SIG-M5 (cell line): ENCODE data around the gene ARL4A.
"Not testable (repeated sequence)": the region's sequence is repeated elsewhere in the genome, so short reads cannot be mapped to it uniquely, and the experiment has no call there.

Experiments
- DNase-seq: peaks from one replicate; lab custom pipeline; 2025; lab: John Stamatoyannopoulos, UW

Gene ARL4A

DNA sequence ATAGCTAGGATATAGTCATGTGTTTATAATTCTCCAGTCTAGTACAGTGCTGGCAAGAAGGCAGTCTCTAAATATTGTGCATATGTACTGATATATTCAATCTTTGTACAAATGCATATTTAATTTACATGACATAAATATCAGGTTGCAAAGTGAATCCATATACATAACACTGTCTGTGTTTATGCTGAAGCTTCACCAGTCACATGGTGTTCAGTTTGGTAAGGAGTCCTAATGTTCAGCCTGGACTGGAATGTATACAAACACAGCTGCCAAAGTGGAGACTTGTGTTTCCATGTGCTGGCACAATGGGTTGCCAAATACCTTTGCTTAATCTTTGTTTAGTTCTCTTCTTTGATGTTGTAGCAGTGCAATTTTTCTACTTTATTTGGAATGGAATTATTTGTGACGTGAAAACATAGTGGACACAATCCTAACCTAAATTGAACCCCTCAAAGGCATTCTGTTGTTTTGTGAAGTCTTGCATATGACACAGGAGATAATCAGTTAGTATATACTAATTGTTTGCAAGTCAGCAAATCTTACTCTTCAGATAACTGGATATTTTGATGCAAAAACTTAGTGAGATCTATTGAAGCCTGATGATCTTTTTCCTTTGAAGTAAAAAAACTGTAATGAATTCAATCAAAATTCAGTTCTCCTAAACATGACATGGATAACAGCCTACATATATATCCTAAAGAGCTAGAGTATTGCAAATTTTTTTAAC lies 17.3 kb upstream of the ARL4A start:
- DNase-seq: no peak

- DNase-seq: peak; percentile 3
Observed at GRCh38 chr7:12670743-12671520, 16.5 kb upstream of the ARL4A start.

- DNase-seq: not testable (repeated sequence)
Observed at GRCh38 chr7:12673436-12673835, 14.0 kb upstream of the ARL4A start.

DNA sequence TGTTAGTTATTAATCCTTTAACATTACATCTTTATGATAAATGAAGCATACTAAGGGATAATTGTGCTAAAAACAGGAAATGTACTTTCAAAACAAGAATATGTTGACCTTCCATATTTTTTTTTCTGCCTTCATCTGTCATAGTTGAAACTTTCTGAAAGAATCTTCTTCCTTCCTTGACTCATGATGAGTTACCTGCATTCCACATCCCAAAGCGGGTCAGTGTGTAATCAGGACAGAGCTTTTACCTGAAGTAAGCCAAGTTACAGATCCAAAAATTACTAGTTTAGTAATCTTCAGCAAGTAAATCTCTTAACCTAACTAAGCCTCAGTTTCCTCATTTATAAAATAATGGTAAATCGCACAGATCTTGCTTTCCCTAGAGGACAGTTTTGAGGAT lies 13.4 kb upstream of the ARL4A start:
- no peak for DNase-seq

DNA sequence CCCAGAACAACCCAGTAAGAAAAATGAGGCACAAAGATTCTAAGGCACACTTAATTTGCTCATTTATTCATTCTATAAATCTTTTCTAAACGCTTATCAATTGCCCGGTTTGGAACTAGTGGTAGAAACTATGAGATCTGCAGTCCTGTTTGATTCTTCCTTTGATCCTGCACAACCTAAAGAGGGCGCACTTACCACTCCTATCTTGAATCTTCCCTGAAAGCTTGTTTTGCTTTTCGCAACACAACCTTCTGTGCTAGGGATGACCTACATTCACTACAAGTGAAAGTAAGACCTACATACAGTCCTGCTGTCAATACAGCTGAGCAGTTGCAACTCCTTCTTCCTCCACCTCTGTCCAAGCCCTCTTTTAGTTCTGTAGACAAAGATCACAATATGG lies 12.6 kb upstream of the ARL4A start:
- no peak for DNase-seq

DNA sequence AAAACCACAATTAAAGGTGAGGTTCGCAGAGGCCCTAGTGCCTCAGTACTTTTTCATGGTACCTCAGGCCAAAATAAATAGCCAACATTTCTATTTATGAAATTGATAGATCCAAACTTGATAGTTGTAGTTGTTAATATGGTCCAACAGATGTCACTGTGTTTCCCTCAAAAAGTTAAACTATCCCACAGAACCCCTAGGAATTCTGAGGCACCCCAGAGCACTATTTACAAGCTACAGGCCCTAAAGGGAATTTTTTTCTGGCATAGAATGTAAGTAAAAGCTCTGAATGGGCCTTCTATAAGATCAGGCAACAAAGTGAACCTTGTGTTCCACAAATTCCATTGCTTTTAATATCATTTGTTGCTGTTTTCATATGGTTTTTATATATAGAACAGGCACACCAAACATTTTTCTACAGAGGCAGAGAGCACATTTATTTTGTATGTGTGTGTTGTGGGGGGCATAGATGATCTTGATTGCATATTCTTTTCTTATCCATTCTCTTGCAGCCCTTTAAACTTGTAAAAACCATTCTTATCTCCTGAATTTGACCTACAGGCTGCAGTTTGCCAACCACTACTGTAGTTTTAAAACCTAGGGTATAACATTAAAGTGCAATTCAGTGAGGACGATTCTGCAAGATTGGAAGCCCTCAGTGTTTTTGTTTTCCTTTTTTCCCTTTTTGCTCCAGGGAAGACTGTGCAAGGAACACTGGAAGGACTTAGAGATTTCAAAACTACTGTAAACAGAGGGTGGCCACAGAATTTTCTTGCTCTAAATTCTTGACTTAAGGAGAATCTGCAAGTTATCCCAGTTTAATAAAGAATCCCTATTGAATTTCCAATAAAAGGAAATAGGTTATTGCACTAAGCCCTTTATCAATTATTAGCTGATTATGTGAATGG lies 3.5 kb upstream of the ARL4A start:
- DNase-seq: no peak

- DNase-seq: no peak
Observed at GRCh38 chr7:12684733-12685132, 2.7 kb upstream of the ARL4A start.

DNA sequence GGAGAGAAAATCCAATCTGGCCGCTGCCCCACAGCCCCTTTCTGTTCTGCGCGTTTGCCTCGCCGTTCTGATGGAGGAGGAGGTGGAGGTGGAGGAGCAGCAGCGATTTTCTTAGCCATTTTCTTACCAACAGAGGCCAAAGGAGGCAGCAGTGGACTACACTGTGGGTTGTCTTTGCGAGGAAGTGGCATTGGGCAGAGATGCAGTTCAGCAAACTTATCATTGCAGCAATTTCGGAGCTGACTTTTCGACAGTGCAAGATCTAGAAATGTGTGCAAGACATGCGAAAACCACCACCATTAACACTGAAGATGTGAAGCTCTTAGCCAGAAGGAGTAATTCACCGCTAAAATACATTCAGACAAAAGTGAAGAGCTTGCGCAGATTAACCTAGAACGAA lies 1.9 kb upstream of the ARL4A start:
- DNase-seq: no peak

DNA sequence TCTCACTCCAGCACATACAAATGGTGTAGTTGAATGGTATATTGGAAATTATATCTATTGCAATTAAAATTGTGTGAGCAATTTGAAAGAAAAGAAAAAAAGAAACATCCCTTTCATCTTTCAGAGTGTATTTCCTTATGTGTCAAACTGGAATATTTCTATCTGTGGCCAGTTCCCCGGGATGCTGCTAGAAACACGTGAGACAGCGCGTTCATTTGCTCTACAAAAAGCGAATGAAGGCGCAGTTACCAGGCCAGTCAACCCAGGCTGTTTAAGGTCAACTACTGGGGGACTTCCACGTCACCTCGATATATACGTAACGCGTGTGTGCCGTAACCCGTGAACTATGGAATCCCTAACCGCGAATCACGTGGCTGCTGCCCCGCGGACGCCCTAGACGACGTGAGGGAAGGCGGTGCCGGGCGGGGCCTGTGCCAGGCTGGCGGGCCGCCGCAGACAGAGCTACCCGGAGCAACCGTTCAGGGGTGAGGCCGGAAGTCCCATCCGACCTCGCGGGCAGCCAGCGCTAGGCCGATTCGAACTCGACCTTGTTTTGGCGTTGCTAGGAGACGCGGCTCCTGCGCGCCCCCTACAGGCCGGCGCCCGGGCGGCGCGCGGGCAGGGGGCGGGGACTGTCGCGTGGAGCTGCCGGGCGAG lies 1.1 kb upstream of the ARL4A start:
- peak; percentile 69 for DNase-seq

DNA sequence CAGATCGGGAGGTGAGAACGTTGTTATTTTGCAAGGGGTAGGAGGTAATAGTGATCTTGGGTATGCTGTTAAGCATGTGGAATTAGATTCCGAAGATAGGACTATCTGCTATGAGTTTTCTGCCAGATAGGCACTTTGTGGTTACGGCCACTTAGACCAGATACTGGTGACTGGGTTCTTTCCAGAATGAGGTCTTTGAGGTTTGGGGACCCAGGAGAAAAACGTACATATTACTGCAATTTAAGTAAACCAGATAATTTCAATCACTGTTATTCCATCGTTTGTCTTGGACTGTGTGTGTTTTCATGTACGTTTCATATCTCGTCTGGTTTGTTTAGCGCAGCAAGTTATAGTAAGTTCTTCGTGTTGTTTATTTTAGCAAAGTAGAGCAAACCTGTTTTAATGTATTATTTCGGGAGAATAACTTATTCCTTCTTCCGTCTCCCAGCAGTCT lies 312 bp downstream of the ARL4A start:
- no peak for DNase-seq

DNA sequence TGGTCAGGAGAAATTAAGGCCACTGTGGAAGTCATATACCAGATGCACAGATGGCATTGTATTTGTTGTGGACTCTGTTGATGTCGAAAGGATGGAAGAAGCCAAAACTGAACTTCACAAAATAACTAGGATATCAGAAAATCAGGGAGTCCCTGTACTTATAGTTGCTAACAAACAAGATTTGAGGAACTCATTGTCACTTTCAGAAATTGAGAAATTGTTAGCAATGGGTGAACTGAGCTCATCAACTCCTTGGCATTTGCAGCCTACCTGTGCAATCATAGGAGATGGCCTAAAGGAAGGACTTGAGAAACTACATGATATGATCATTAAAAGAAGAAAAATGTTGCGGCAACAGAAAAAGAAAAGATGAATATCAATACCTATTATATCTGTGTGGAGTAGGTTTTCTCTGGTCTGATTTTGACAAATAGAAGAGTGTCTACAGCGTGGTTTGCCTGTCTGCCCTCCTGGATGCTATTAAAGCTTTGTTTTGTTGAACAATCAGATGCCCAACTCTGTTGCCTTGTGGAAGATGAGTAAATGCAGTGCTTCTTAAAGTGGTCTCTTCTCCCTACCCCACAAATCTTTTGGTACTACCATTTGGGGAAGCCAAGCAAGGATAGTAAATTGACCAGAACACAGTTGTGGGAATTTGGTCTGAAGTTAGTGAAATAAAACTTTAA lies 1.2 kb downstream of the ARL4A start:
- DNase-seq: not testable (repeated sequence)

- no peak for DNase-seq
Observed at GRCh38 chr7:12689451-12689850, 2.0 kb downstream of the ARL4A start.

DNA sequence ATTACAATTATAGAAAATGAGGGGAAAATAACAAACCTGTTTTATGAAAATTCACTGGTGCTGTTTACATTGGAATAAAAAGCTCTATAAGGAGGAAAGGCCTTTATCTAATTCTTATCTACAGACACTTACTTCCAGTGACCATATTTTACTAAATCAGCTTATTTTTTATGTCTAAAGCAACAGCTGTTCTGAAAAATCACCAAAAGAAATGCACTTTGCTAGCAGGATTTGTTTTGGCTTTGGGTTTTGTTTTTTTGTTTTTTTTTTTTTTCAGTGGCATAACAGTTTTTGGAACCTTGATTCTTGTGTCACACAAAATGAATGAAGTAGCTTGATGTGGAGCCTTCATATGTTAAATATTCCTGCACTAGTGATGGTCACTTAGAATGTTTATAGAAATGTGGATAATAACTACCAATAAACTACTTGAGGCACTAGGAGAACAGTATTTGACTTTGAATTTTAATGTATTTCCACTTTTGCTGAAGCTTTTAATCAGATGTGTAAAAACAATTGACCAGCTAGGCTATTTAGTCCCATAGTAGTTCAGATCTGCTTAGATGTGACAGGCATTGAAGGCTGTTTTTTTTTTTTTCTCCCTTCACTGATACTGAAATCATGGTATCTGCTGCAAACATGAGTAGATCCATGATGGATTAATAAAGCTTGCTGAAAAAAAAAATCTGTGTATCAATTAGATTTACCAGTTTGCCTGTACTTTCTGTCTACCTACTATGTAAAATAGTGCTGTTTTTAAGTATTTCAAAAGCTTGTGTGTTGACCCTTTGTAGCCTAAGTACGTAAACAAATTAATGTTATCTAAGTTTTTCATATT lies 2.8 kb downstream of the ARL4A start:
- no peak for DNase-seq

DNA sequence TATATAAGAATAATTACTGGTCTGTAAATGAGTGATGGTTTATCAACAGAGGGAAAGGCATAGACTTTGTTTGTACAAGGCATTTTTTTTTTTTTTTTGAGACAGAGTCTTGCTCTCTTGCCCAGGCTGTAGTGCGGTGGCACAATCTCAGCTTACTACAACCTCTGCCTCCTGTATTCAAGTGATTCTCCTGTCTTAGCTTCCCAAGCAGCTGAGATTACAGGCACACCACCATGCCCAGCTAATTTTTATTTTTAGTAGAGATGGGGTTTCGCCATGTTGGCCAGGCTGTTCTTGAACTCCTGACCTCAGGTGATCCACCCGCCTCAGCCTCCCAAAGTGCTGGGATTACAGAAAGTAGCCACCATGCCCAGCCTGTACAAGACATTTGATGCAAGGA lies 4.0 kb downstream of the ARL4A start:
- not testable (repeated sequence) for DNase-seq

GRCh38 chr7:12692035-12692434 lies 4.6 kb downstream of the ARL4A start:
- no peak for DNase-seq

DNA sequence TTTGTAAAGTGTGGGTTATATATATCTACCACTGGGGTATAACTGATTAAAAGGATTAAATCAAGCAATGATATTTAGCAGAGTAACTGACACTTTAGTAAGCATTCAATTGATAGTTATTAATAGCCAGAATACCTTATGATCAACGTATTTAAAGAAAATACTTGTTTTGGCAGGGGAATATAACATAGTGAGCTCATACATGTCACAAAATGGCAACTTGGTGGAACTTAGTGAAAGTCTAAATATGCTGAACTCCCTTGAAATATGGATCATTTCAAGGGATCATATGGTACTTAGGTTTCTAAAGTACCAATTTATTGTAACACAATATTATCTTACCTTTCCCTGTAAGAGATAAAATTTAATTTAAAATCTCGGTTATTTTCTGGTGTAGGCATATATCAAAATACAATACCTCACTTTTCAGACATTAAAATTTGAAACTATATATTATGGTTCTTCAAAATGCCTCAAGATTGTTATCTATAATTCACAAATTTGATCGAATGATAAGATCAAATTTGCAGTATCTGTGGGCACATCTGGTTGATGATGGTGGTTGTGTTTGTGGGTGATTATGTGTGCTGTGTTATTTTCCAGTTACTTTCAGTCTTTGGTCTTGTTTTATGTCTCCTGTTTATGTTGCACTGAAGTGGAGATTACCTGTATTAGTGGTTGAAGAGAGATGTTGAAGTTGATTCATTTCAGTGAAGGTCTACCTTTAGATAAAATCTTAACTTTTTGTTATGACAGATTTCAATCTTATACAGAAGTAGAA lies 5.2 kb downstream of the ARL4A start:
- no peak for DNase-seq

GRCh38 chr7:12694817-12695216 lies 7.4 kb downstream of the ARL4A start:
- no peak for DNase-seq

DNA sequence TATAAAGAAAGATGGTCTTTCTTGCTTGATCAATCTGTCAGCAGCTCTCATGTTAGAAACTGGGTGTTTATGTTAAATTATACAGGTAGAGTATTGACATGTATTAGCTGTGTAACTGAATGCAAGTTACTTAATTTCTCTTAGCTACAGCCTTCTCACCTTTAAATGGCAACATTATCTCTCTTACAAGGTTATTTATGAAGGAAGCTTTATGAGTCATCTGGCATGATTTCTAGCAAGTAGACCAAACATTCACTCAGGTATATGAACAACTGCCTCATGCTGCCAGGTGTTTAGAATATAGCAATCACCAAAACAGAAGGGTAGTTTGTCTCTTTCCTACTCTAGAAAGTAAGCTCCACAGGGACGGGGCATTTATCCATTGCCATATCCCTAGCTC lies 8.5 kb downstream of the ARL4A start:
- no peak for DNase-seq

- DNase-seq: no peak
Observed at GRCh38 chr7:12699299-12699698, 11.9 kb downstream of the ARL4A start.

DNA sequence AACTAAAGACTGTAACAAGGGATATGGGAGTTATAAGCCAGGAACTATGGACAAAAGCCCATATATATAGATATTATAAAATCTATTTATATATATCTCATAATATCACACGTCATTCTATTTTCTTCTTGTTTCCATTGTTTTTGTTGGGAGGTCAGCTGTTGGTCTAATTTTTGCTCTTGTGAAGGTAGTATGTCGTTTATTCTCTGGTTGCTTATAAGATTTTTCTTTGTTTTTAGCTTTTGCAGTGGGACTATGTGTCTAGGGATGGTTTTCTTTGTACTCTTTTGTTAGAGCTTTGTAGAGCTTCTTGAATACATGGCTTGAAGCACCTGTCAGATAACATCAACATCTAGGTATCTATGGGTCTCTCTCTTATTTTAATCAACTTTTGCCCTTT lies 14.0 kb downstream of the ARL4A start:
- DNase-seq: no peak
